Stomach (tissue), 4 donors: Measurements from ENCODE around the gene IGSF21.

ENCODE experiments used
- CTCF ChIP-seq, 7 experiments: fragments of 450-650 bp in 4 of 7; fragments of 200-600 bp in 3 of 7; sonication (generic) in 3 of 7; IDR thresholded peaks; one replicate each; pipeline ENCODE4 v1.5.1; 2016 to 2019; ENCODE audit warnings: antibody characterized with exemption in 7 of 7, control low read depth in 2 of 7, mild to moderate bottlenecking in 1 of 7
- POLR2AphosphoS5 ChIP-seq, 3 donors: sonication (generic); formaldehyde crosslinking; IDR thresholded peaks; one replicate each; pipeline ENCODE4 v1.6.1; 2016; ENCODE audit warnings: antibody characterized with exemption in 3 of 3

- TF ChIP-seq CTCF (IDR thresholded peaks at IDR 0.05) (no peak), POLR2AphosphoS5 (IDR thresholded peaks at IDR 0.05) (no peak)
These were observed 279.7 kb downstream of the IGSF21 start for GRCh38 chr1:18387307-18387706.
